Panc1 (cell line): ENCODE measurements around the gene MRPL50. TPM values are rescaled to one million over a fixed set of nuclear protein-coding genes. Genes with fewer than 3 reads are reported as not detected.

Experiments used
- ATAC-seq: fragments of 200-7000 bp; cut with Tn5 transposase; 2 replicates; pipeline ENCODE4 v1.9.1; 2020; ENCODE audit warnings: mild to moderate bottlenecking, moderate library complexity
- BruUV-seq: library from RNA; stranded (reverse); fragments of 400-500 nt; replicated peaks from 2 replicates; lab custom pipeline; 2021; lab: Mats Ljungman, UMichigan
- CTCF ChIA-PET: fragments of 300-600 bp; sonication (Branson Sonifier 250); formaldehyde crosslinking; loops from one replicate; lab custom pipeline; 2022; ENCODE audit warnings: antibody characterized with exemption; lab: Charles Lee
- POLR2A ChIA-PET: fragments of 300-600 bp; sonication (Branson Sonifier 250); formaldehyde crosslinking; loops from one replicate; lab custom pipeline; 2022; ENCODE audit warnings: antibody characterized with exemption; lab: Charles Lee
- DNase-seq: peaks from one replicate; pipeline ENCODE4 v3.0.0-alpha.2; 2010; ENCODE audit warnings: low read depth, low spot score
- H3K27ac ChIP-seq: 2 replicates; pipeline ENCODE4 v1.5.1; 2011; ENCODE audit warnings: mild to moderate bottlenecking, low read length, inconsistent platforms
- H3K27me3 ChIP-seq: fragments of 200-500 bp; sonication (Bioruptor generic); 2 replicates; pipeline ENCODE4 v1.6.0; 2014; ENCODE audit warnings: low read length, inconsistent platforms; ENCODE audit not compliant: control insufficient read depth, insufficient read depth
- H3K36me3 ChIP-seq: fragments of 200-500 bp; sonication (Bioruptor generic); 2 replicates; pipeline ENCODE4 v1.5.1; 2014; ENCODE audit warnings: inconsistent platforms, mild to moderate bottlenecking, low read length, moderate library complexity; ENCODE audit not compliant: control insufficient read depth, insufficient read depth
- H3K4me1 ChIP-seq: 2 replicates; pipeline ENCODE4 v1.5.1; 2011; ENCODE audit warnings: inconsistent platforms, mild to moderate bottlenecking, low read length, moderate library complexity; ENCODE audit not compliant: control insufficient read depth, insufficient read depth
- H3K4me3 ChIP-seq, 2 experiments: 2 replicates each; pipeline ENCODE4 v1.5.1; 2011 to 2012; ENCODE audit warnings: low read depth in 2 of 2, low read length in 2 of 2, mild to moderate bottlenecking in 2 of 2, inconsistent platforms in 1 of 2, moderate library complexity in 1 of 2
- H3K9me3 ChIP-seq: fragments of 200-500 bp; sonication (Bioruptor generic); 2 replicates; pipeline ENCODE4 v1.5.1; 2014; ENCODE audit warnings: low read depth, mild to moderate bottlenecking, inconsistent platforms, low read length, moderate library complexity; ENCODE audit not compliant: control insufficient read depth, insufficient read depth
- POLR2AphosphoS5 ChIP-seq: IDR thresholded peaks from 2 replicates; pipeline ENCODE4 v1.6.1; 2012; ENCODE audit warnings: mild to moderate bottlenecking, low read depth, low read length, moderate library complexity
- SIN3A ChIP-seq: IDR thresholded peaks from 2 replicates; pipeline ENCODE4 v1.6.1; 2012; ENCODE audit warnings: low read depth, mild to moderate bottlenecking, low read length, moderate library complexity, borderline replicate concordance; ENCODE audit not compliant: insufficient read depth
- TCF7L2 ChIP-seq: IDR thresholded peaks from 2 replicates; pipeline ENCODE4 v1.6.1; 2011; ENCODE audit warnings: mild to moderate bottlenecking, low read depth, low read length, inconsistent platforms
- in situ Hi-C: cut with HindIII; loops from 2 replicates; pipeline ENCODE4 v1.10.0; 2016; ENCODE audit warnings: low sequenced_read_pairs, low pct_unique_long_range_greater_than_20kb
- intact Hi-C: fragments of 100-400 bp; cut with micrococcal nuclease; formaldehyde crosslinking; loops from one replicate; pipeline ENCODE4 v1.10.0; 2022; ENCODE audit not compliant: unreplicated experiment
- total RNA-seq: library from RNA; stranded (reverse); gene quantifications from one replicate; pipeline ENCODE4 v1.2.1, GENCODE V29; 2021; ENCODE audit not compliant: unreplicated experiment
- TF ChIP-seq, protein P1 (sequence below), 2 experiments: IDR thresholded peaks; 2 replicates each; pipeline ENCODE4 v1.6.1; 2011 to 2012; ENCODE audit warnings: low read depth in 2 of 2, control low read depth in 1 of 2, low read length in 1 of 2, mild to moderate bottlenecking in 1 of 2, moderate library complexity in 1 of 2; ENCODE audit not compliant: insufficient read depth in 1 of 2
- TF ChIP-seq, protein P2 (sequence below): fragments of 450-650 bp; IDR thresholded peaks from 2 replicates; pipeline ENCODE4 v1.5.1; 2017; ENCODE audit warnings: mild to moderate bottlenecking

Gene MRPL50
- total RNA-seq, 1 experiment from 2014 or later, result 7.2 TPM

DNA sequence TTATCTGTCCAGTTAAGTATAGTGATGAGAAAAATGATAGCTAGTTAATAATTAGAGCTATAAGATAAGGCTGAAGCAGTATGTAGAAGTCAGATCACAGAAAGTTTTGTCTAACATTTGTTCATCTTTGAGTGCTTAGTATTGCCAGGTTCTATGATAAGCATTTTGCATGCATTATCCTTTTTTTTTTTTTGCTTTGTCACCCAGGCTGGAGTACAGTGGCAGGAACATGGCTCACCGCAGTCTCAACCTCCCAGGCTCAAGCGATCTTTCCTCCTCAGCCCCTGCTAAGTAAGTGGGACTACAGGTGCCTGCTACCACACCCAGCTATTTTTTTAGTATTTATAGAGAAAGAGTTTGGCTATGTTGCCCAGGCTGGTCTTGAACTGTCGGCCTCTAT, 31.1 kb downstream of the MRPL50 start:
- in situ Hi-C loops, result no loop called here

DNA sequence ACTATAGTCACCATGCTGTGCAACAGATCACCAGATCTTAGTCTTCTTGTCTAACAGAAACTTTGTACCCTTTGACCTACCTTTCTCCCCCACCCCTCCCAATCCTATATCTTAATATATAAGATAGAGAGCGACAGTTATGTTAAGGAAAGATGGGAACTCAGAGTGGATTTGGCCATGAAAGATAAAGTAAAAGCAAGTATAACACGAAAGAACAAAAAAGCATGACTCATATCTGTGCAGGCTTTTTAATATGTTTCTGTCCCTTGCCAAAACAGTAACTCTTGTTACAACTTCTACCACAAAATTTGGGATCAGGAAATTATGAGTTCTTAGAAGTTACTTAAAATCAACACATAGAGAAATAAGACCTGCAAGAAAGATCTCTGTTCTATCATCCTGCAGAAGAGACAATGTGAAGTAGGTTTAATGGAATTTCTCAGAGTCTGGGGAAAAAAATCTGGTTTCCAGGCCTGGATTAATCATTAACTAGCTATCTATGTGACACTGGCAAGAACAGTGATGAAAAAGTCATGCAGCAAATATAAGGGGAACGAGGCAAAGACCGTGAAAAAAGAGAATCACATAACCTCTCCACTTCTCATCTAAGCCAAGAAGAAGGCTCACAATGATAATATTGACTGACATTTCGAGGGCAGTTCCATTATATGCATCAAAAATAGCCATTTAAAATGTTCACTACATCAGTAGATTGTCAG, 32.2 kb downstream of the MRPL50 start:
- intact Hi-C loops (no loop called here), in situ Hi-C loops (no loop called here)
- Histone ChIP-seq H3K27me3 (no peaks in the 10 kb centered on the region), H3K4me1 (no peaks in the 10 kb centered on the region), H3K4me3 (no peak overlapping the region), H3K9me3 (no peaks in the 10 kb centered on the region), H3K36me3 (no peaks in the 10 kb centered on the region), H3K27ac (no peak overlapping the region)
- CTCF ChIA-PET, result no interaction called here
- no TSS peak for BruUV-seq
- ATAC-seq, result no peak
- POLR2A ChIA-PET, result no interaction called here
- no peak for DNase-seq
- TF ChIP-seq TCF7L2, result no peak
- TF ChIP-seq SIN3A, result no peak
- TF ChIP-seq, protein P1, sequence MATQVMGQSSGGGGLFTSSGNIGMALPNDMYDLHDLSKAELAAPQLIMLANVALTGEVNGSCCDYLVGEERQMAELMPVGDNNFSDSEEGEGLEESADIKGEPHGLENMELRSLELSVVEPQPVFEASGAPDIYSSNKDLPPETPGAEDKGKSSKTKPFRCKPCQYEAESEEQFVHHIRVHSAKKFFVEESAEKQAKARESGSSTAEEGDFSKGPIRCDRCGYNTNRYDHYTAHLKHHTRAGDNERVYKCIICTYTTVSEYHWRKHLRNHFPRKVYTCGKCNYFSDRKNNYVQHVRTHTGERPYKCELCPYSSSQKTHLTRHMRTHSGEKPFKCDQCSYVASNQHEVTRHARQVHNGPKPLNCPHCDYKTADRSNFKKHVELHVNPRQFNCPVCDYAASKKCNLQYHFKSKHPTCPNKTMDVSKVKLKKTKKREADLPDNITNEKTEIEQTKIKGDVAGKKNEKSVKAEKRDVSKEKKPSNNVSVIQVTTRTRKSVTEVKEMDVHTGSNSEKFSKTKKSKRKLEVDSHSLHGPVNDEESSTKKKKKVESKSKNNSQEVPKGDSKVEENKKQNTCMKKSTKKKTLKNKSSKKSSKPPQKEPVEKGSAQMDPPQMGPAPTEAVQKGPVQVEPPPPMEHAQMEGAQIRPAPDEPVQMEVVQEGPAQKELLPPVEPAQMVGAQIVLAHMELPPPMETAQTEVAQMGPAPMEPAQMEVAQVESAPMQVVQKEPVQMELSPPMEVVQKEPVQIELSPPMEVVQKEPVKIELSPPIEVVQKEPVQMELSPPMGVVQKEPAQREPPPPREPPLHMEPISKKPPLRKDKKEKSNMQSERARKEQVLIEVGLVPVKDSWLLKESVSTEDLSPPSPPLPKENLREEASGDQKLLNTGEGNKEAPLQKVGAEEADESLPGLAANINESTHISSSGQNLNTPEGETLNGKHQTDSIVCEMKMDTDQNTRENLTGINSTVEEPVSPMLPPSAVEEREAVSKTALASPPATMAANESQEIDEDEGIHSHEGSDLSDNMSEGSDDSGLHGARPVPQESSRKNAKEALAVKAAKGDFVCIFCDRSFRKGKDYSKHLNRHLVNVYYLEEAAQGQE (IDR thresholded peaks at IDR 0.05; ENCODE audit: insufficient read depth in 1 of 2, low read depth in 2 of 2, low read length in 1 of 2), result no peak
- TF ChIP-seq, protein P2, sequence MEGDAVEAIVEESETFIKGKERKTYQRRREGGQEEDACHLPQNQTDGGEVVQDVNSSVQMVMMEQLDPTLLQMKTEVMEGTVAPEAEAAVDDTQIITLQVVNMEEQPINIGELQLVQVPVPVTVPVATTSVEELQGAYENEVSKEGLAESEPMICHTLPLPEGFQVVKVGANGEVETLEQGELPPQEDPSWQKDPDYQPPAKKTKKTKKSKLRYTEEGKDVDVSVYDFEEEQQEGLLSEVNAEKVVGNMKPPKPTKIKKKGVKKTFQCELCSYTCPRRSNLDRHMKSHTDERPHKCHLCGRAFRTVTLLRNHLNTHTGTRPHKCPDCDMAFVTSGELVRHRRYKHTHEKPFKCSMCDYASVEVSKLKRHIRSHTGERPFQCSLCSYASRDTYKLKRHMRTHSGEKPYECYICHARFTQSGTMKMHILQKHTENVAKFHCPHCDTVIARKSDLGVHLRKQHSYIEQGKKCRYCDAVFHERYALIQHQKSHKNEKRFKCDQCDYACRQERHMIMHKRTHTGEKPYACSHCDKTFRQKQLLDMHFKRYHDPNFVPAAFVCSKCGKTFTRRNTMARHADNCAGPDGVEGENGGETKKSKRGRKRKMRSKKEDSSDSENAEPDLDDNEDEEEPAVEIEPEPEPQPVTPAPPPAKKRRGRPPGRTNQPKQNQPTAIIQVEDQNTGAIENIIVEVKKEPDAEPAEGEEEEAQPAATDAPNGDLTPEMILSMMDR, result no peak
- no peak for TF ChIP-seq POLR2AphosphoS5

More for the DNA sequence above, 31.1 kb downstream of the MRPL50 start:
- H3K4me1 ChIP-seq, result no peaks in the 10 kb centered on the region
- no peaks in the 10 kb centered on the region for H3K9me3 ChIP-seq
- no TSS peak for BruUV-seq
- no peak for DNase-seq
- ATAC-seq, result no peak
- H3K27ac ChIP-seq, result no peak overlapping the region
- no peaks in the 10 kb centered on the region for H3K27me3 ChIP-seq
- intact Hi-C loops, result no loop called here
- POLR2A ChIA-PET, result no interaction called here
- CTCF ChIA-PET, result no interaction called here
- TF ChIP-seq, protein P1 (IDR thresholded peaks at IDR 0.05; ENCODE audit: insufficient read depth in 1 of 2, low read depth in 2 of 2, low read length in 1 of 2), result no peak
- no peak for TF ChIP-seq TCF7L2
- TF ChIP-seq POLR2AphosphoS5, result no peak
- no peak for TF ChIP-seq SIN3A
- TF ChIP-seq, protein P2, result no peak
- no peaks in the 10 kb centered on the region for H3K36me3 ChIP-seq
- H3K4me3 ChIP-seq, result no peak overlapping the region
